ENCODE measurements around the gene NRP1.

Gene NRP1

DNA sequence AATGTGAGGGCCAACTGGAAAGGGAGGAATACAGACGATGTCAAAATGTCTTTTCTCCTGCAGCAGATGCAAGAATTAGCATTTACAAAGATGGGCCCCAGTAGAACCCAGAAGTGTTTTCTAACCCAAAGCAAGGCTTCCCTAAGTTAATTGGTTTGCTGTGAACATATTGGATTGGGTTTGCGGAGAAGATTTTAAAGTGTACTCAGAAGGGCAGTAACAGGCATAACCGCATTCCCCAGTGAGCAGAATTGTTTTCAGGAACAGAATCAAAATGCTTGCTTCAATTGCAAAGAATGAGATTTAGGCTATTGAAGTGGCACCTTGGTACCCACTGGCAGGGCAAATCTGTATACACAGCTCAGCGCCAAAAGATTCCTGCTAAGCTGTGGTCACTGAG lies 78.0 kb downstream of the NRP1 start:
- no peaks in the 10 kb centered on the region for H3K9me3 ChIP-seq (ENCODE audit: control insufficient read depth, low read length)
- H3K27ac ChIP-seq, result no peak overlapping the region
- H3K79me2 ChIP-seq, result no peaks in the 10 kb centered on the region
- H3K27me3 ChIP-seq (ENCODE audit: control insufficient read depth, insufficient read depth, low read length), result no peaks in the 10 kb centered on the region
- no peak for TF ChIP-seq CTCF (IDR thresholded peaks at IDR 0.05)
- H3K4me2 ChIP-seq (ENCODE audit: low read length), result no peak overlapping the region
- no peak overlapping the region for H3K4me3 ChIP-seq (ENCODE audit: low read depth, low read length)
- H3K36me3 ChIP-seq (ENCODE audit: control insufficient read depth, insufficient read depth, low read length), result no peaks in the 10 kb centered on the region
- H3K4me1 ChIP-seq, result no peaks in the 10 kb centered on the region
- H2AFZ ChIP-seq, result no peak overlapping the region
- no peak overlapping the region for H3K9ac ChIP-seq

GRCh38 chr10:33254556-33255160 lies 79.8 kb downstream of the NRP1 start:
- Histone ChIP-seq H3K27ac (no peak overlapping the region), H3K36me3 (ENCODE audit: control insufficient read depth, insufficient read depth, low read length) (no peaks in the 10 kb centered on the region), H3K4me1 (no peaks in the 10 kb centered on the region)

DNA sequence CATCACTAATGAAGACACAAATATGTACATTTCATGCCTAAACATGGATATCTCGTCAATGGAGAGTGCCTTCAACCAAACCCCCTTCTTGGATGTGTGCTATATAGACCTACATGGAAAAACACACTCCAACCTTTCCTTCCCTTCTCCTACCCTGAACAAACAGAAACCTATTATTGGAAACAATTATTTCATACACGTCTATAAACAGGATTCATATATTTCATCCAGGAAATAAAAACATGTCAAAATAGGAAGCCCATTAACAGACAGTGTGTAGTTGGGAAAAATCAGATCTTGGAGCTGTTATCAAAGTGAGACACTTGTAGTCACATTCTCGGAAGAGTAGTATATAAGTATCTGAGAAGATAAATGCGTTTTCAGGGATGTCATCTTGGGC lies 81.1 kb downstream of the NRP1 start:
- Histone ChIP-seq H3K4me1 (no peaks in the 10 kb centered on the region), H3K4me2 (ENCODE audit: low read length) (no peak overlapping the region), H2AFZ (no peak overlapping the region), H3K9ac (no peak overlapping the region), H3K9me3 (ENCODE audit: control insufficient read depth, low read length) (no peaks in the 10 kb centered on the region), H3K27me3 (ENCODE audit: control insufficient read depth, insufficient read depth, low read length) (no peaks in the 10 kb centered on the region), H3K27ac (no peak overlapping the region), H3K4me3 (ENCODE audit: low read depth, low read length) (no peak overlapping the region), H3K36me3 (ENCODE audit: control insufficient read depth, insufficient read depth, low read length) (no peaks in the 10 kb centered on the region), H3K79me2 (no peaks in the 10 kb centered on the region)
- TF ChIP-seq CTCF (IDR thresholded peaks at IDR 0.05), result no peak

More at GRCh38 chr10:33254556-33255160, 79.8 kb downstream of the NRP1 start:
- Histone ChIP-seq H3K9ac (no peak overlapping the region), H3K79me2 (no peaks in the 10 kb centered on the region), H3K9me3 (ENCODE audit: control insufficient read depth, low read length) (no peaks in the 10 kb centered on the region), H3K4me3 (ENCODE audit: low read depth, low read length) (no peak overlapping the region), H3K27me3 (ENCODE audit: control insufficient read depth, insufficient read depth, low read length) (no peaks in the 10 kb centered on the region), H3K4me2 (ENCODE audit: low read length) (no peak overlapping the region), H2AFZ (no peak overlapping the region)
- TF ChIP-seq CTCF (IDR thresholded peaks at IDR 0.05), result no peak

GRCh38 chr10:33252794-33253203 lies 81.7 kb downstream of the NRP1 start:
- Histone ChIP-seq H3K79me2 (no peaks in the 10 kb centered on the region), H3K9ac (no peak overlapping the region), H3K4me1 (no peaks in the 10 kb centered on the region), H3K4me3 (ENCODE audit: low read depth, low read length) (no peak overlapping the region), H3K27me3 (ENCODE audit: control insufficient read depth, insufficient read depth, low read length) (no peaks in the 10 kb centered on the region), H2AFZ (no peak overlapping the region), H3K27ac (no peak overlapping the region), H3K36me3 (ENCODE audit: control insufficient read depth, insufficient read depth, low read length) (no peaks in the 10 kb centered on the region), H3K4me2 (ENCODE audit: low read length) (no peak overlapping the region), H3K9me3 (ENCODE audit: control insufficient read depth, low read length) (no peaks in the 10 kb centered on the region)
- TF ChIP-seq CTCF (IDR thresholded peaks at IDR 0.05), result no peak

DNA sequence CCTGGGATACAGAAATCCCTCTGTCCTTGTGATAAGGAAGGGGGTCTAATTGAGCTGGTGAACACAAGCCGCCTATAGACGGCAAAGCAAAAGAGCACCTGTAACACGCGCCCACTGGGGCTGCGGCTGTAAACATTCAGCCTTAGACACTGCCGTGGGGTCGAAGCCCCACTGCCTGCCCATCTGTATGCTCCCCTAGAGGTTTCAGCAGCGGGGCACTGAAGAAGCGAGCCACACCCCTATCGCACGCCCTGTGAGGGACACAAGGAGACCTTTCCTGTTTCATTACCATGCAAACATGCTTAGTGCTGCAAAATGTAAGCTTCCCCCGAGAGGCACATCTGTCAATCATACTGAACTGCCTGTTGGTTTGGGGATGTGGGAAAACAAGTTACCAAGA lies 82.1 kb downstream of the NRP1 start:
- Histone ChIP-seq H3K9me3 (ENCODE audit: control insufficient read depth, low read length) (no peaks in the 10 kb centered on the region), H3K79me2 (no peaks in the 10 kb centered on the region), H3K4me3 (ENCODE audit: low read depth, low read length) (no peak overlapping the region), H3K27ac (no peak overlapping the region), H3K27me3 (ENCODE audit: control insufficient read depth, insufficient read depth, low read length) (no peaks in the 10 kb centered on the region), H3K4me1 (no peaks in the 10 kb centered on the region), H3K4me2 (ENCODE audit: low read length) (no peak overlapping the region), H3K9ac (no peak overlapping the region), H2AFZ (no peak overlapping the region), H3K36me3 (ENCODE audit: control insufficient read depth, insufficient read depth, low read length) (no peaks in the 10 kb centered on the region)
- TF ChIP-seq CTCF (IDR thresholded peaks at IDR 0.05), result no peak

Measured in parathyroid adenoma (tissue), 2 donors.